ENCODE results near the gene KCNG1.

DNA sequence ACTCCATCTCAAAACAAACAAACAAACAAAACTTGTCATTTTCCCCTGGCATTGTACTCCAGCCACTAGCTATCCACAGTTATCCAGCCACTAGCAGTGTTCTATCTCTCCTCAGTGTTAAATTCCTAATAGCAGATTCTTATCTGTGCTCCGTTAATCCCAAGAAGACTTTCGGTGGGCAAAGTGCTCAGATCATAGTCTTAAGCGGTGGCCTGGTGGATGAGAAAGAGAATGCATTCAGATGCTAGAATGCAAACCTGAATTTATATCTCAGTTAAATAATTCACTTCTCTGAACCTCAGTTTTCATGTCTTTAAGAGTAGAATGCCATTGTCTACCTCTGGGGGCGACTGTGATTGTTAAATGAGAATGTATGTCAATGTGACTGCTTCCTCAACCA lies 47.7 kb upstream of the KCNG1 start:
- TF ChIP-seq, protein P1, sequence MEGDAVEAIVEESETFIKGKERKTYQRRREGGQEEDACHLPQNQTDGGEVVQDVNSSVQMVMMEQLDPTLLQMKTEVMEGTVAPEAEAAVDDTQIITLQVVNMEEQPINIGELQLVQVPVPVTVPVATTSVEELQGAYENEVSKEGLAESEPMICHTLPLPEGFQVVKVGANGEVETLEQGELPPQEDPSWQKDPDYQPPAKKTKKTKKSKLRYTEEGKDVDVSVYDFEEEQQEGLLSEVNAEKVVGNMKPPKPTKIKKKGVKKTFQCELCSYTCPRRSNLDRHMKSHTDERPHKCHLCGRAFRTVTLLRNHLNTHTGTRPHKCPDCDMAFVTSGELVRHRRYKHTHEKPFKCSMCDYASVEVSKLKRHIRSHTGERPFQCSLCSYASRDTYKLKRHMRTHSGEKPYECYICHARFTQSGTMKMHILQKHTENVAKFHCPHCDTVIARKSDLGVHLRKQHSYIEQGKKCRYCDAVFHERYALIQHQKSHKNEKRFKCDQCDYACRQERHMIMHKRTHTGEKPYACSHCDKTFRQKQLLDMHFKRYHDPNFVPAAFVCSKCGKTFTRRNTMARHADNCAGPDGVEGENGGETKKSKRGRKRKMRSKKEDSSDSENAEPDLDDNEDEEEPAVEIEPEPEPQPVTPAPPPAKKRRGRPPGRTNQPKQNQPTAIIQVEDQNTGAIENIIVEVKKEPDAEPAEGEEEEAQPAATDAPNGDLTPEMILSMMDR (tag by site-specific recombination; IDR thresholded peaks at IDR 0.05), result no peak
- TF ChIP-seq ZNF433 (tag by site-specific recombination; IDR thresholded peaks at IDR 0.05; ENCODE audit: low read depth), result no peak
- TF ChIP-seq REST (tag by site-specific recombination; IDR thresholded peaks at IDR 0.05), result no peak
- TF ChIP-seq ZNF223 (tag by site-specific recombination; IDR thresholded peaks at IDR 0.05), result no peak
- TF ChIP-seq ZNF830 (tag by site-specific recombination; IDR thresholded peaks at IDR 0.05; ENCODE audit: low read depth), result no peak
- no peak for TF ChIP-seq ZBTB26 (tag by site-specific recombination; optimal IDR thresholded peaks at IDR 0.05)
- TF ChIP-seq YY1 (tag by site-specific recombination; IDR thresholded peaks at IDR 0.05), result no peak
- no peak for TF ChIP-seq ZNF23 (tag by site-specific recombination; IDR thresholded peaks at IDR 0.05; ENCODE audit: borderline replicate concordance)
- TF ChIP-seq PBX3 (CRISPR knock-in tag; IDR thresholded peaks at IDR 0.05), result no peak
- TF ChIP-seq ZNF530 (tag by site-specific recombination; IDR thresholded peaks at IDR 0.05; ENCODE audit: low read depth), result no peak
- no peak for TF ChIP-seq ZSCAN18 (tag by site-specific recombination; IDR thresholded peaks at IDR 0.05)
- no peak for TF ChIP-seq PRDM2 (tag by site-specific recombination; IDR thresholded peaks at IDR 0.05; ENCODE audit: borderline replicate concordance)
